HPDE6-E6E7 (cell line): ENCODE results near the gene KRT33B.
"Not testable (repeated sequence)": the region's sequence is repeated elsewhere in the genome, so short reads cannot be mapped to it uniquely, and the experiment has no call there.

ENCODE experiments used
- DNase-seq: peaks from one replicate; pipeline ENCODE4 v3.0.0; 2011; ENCODE audit warnings: missing footprints; ENCODE audit errors: extremely low spot score

KRT33B gene

DNA sequence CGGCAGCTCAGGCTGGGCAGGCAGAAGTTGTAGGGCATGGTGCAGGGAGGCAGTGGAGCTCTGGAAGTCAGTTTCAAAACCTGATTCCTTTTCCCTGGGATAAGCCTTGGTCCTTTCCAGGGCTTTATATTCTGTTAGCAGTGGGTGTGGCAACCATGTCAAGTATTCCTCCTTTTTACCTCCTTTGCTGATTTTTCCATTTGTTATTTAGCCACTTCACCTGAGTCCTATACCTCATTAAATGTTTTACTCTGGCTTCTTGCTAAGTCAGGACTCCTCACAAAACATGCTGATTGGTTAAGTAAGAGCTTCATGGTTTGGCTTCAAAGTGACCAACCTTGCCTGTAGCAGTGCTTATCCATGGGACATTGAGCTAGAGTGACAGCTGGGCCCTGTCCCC is at the start of gene KRT33B:
Gene KRT33B, minus strand, starts transcription at position 101 of the 400 bp plus-strand sequence. Its CDS starts 63 bp downstream, at position 38.
- no peak for DNase-seq

DNA sequence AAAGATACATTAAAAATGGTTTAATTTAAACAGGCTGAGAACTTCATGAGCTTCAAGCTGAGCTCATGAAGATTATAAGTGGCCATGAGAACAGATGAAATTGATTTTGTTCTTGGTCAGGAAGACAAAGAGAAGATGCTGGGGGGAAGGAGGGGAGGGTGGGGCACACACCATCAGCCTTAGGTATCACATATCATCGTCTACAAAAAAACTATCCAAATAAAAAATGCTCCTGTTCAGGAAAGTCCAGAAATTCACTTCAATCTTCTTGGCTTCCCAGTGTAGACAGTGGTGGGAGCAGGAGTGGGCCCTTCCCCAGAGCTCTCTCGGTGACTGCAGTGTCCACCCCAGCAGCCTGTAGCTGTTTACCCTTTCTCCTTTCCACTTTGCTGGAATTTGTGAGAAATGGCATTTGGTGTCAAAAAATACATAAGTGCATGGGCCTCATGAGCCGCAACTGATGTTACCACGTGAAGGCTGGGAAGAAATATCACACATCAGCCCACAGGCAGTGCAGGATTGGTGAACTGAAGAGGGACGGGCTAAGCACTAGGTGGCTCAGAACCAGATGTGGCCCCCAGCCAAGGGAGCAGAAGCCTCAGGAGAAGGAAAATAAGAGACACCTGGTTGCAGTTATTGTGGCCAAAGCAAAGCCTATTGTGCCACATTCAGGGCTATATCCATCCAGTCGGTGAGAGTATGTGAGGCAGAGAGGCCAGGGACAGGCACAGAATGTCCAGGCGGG is 48.7 kb upstream of the KRT33B start:
- no peak for DNase-seq

GRCh38 chr17:41417576-41418015 is 48.0 kb upstream of the KRT33B start:
- DNase-seq: peak; percentile 70

DNA sequence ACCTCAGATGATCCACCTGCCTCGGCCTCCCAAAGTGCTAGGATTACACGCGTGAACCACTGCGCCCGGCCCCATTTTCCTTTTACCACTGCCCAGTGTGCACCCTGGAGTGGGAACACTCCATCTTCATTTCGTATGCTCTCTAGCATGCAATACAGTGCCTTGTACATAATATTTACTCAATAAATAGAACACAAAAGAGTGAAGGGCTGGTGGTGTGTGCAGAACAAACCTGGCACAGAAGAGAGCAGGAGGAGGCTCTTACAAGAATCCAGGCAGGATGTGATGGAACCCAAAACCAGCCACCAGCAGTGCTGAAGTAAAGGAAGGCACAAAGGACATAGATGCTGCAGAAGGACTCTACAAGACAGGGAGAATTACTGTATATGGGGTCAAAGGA is 47.5 kb upstream of the KRT33B start:
- no peak for DNase-seq

- no peak for DNase-seq
Measured at GRCh38 chr17:41416479-41416878, 46.9 kb upstream of the KRT33B start.

DNA sequence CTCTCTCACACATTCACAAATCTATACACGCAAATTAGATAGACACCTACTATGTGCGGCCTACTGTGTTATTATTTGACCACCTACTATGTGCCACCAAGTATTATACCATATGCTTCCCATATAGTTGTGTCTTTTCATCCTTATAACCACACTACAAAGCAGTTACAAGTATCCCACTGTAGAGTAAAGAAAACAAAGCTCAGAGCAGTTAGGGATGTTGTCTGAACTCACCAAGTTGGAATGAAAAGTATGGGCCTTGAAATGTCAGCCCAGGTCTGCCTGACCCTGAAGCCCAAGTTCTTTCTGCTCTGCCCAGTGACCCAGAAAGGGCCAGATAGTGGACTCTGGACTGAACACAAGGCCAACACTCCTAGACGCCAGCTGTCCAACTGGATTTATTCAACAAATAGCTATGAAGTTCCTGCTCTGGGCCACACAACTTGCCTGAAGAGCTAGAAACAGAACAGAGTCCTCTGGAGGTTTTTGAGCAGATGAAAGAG is 46.3 kb upstream of the KRT33B start:
- DNase-seq: no peak

- DNase-seq: no peak
Measured at GRCh38 chr17:41415411-41415810, 45.8 kb upstream of the KRT33B start.

- no peak for DNase-seq
Measured at GRCh38 chr17:41413982-41414381, 44.4 kb upstream of the KRT33B start.

DNA sequence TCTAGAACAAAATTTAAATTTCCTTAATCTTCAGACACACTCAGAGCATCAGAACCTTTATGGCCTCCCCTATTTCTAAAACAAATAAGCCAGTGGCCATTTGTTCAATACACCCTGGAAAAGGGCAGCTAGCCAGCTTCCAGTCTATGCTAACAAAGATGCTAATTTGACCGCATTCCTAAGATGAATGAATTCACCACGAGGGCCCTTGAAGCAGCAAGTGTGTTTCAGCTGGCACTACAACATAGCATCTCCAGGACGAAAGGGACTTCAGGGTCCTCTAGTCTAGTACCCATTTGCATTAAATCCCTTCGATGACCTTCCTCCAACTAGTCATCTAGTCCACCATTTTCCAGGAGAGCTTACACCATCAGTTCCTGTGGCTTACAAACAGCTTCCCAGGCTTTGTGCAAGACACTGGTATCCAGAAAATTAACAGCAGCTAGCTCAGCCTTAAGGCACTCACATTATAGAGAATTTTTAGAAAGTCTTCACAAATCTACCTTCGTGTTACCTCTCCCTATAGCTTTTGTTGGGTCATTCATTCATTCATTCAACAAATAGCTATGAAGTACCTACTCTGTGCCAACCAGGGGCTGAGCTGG is 43.8 kb upstream of the KRT33B start:
- no peak for DNase-seq

DNA sequence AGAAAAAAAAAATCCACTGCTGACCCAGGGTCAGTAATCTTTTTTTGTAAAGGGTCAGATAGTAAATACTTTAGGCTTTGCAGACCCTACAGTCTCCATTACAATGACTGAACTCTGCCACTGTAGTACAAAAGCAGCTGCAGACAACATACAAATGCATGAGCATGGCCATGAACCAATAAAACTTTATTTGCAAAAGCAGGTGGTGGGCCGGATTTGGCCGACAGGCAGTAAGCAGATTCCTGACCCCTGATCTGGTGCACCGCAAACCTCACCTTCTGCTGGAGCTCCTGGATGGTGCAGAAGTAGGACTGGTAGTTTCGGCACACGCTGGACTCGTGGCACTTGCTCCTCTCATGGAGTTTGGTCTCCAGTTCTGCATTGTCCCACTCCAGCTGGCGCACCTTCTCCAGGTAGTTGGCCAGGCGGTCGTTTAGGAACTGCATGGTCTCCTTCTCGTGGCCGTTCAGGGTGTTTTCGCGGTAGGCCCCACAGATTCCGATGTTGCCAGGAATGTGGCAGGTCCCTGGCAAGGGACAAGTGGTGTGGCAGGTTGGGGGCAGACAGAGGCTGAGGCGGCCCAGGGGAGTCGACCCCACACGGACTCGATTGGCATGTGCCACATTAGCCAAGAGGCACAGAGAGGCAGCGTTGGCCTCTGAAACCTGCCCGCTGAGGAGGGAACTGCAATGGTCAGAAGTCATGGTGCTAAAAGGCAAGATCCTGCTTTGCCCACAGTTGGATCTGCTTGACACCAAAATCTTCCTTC is 41.6 kb upstream of the KRT33B start:
- DNase-seq: no peak

DNA sequence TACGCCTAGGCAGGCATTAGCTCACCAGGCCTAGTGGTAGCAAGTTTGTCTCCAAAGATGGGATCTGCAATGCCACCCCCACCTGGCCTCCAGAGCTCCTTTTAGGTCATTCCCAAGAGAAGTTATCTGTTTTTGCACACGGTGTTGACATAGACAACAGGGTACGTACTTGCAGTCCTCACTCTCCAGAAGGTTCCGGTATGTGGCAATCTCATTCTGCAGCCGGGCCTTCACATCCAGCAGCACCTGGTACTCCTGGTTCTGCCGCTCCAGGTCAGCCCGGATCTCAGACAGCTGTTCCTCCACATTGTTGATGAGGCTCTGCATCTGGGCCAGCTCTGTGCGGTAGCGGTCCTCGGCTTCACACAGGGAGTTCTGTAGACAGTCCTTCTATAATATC is 37.6 kb upstream of the KRT33B start:
- no peak for DNase-seq

DNA sequence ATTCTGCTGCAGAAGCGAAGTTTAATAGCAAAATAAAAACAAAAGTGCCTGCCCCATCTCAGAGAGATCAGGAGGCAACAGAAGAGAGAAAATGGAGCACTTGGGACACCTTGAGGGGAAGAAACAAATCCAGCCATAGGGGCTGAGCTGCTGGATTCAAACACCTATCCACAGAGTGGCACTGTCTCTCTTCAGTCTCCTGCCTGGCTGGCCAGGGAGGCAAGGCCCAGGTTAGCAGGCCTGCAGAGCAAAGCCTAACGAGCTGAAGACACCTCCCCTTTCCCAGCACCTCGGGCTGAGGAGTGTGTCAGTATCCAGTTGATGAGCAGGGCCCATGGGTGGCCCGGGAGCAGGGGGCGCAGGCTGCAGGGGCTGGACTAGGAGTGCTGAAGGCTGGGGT is 36.6 kb upstream of the KRT33B start:
- DNase-seq: peak; percentile 75

- peak; percentile 94 for DNase-seq
Measured at GRCh38 chr17:41404024-41404671, 34.5 kb upstream of the KRT33B start.

DNA sequence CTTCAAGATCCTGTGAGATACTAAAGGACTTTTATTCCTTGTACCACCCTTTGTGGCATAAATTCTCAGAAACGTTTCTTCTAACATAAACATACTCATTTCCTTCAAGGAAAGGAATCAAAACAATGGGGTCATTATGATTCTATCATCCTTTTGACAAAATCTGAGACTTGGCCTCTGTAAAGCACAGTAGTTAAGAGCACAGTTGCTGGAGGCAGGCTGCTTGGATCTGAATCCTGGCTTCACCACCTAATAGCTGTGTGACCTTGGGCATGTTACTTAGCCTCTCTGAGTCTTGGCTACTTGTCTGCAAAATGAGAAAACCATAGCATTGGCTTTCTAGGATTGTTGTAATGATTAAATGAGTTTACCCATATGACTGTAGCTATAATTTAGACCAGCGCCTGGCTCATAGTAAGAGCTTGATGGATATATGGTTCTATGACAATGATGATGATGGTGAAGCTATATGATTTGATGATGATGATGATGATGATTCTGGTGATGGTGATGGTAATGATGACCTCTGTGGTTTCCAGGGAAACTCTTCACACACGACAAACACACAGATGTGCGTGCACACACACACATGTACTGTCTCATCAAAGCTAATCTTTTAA is 33.9 kb upstream of the KRT33B start:
- DNase-seq: no peak

DNA sequence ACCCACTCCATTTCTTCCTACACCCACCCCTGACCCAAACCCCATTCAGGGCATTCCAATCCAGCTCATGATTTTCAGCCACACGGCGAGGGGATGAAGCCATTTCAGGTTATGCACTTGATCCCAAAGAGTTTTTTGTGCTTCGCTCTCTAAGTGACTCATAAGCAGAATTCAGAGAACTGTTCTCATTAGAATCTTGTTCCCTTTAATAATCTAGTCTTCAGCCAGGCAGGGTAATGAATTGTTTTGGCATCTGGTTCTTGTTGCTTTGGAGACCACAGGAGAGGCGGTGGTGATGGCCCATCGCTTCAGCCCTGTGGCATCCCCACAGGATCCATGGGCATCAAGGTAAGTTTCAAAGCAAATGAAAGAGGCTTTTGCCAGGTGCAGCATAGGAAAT is 32.5 kb upstream of the KRT33B start:
- no peak for DNase-seq

DNA sequence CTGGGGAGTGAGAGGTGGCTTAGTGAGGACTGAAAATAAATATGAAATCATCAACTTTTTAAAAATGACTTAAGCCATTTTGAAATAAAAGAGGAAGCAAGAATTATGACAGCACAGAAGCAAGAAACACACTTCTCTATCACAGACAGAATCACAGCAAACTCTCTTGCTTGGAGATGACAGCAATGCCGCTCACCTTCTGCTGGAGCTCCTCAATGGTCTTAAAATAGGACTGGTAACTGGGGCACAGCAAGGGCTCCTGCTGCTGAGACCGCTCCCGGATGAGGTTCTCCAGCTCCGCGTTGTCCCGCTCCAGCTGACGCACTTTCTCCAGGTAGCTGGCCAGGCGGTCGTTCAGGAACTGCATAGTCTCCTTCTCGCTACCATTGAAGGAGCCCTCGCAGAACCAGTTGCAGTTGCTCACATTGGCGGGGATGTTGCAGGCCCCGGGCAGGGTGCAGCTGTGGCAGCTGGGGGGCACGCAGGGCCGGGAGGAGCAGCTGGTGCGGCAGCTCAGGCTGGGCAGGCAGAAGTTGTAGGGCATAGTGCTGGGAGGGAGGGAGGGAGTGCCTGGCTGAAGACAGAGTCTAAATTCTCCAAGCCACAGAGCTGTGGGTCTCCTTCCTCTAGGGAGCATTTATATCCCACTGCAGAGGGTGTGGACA is 27.5 kb upstream of the KRT33B start, which contains the start of gene KRT31:
Gene KRT31, minus strand, starts transcription at position 613 of the 665 bp plus-strand sequence. Its CDS starts 69 bp downstream, at position 544.
- DNase-seq: no peak

DNA sequence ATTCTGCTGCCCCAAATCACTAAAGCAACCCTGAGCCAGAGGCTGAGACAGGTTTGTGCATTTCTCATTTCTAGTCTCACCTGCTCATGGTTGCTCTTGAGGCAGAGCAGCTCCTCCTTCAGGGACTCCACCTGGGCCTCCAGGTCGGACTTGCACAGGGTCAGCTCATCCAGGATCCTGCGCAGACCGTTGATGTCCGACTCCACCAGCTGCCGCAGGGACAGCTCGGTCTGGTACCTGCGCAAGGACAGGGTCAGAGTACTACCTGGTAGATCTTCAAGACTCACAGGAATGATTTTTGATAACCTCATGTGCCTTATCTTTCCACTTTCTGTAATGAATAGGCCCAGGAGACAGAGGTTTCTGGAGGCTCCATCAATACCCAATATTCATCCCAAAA is 26.7 kb upstream of the KRT33B start:
- no peak for DNase-seq

- no peak for DNase-seq
Measured at GRCh38 chr17:41395611-41396010, 26.0 kb upstream of the KRT33B start.

- not testable (repeated sequence) for DNase-seq
Measured at GRCh38 chr17:41395044-41395443, 25.4 kb upstream of the KRT33B start.

DNA sequence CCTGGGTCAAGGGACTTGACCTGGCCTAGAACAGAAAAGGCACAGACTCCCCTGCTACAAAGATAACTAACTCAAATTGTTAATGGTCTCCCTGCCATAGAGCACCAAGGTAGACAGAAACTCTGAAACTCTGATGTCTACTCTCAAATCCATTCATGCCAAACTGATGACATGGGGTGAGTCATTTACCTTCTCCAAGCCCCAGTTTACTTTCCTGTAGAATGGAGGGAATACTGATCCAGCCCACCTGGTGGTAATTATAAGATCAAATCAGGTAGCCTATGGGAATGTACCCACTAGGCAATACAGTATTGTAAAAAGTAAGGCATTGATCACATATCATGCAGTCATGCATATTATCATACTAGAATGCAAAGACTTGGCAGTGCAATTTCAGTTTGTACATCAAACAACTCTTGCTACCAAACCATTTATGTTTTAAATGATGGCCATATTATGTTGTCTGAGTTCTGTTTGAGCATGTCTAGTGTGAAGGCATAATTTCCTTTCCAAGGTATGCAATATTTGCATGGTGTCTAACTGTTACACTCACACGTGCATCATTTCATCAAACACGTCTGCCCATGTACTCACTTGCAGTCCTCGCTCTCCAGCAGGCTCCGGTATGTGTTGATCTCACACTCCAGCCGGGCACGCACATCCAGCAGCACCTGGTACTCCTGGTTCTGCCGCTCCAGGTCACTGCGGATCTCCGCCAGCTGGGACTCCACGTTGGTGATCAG is 24.8 kb upstream of the KRT33B start:
- no peak for DNase-seq
